Measurements from ENCODE around the gene LDB2. TPM values are rescaled to one million over a fixed set of nuclear protein-coding genes. Genes with fewer than 3 reads are reported as not detected.

The LDB2 gene
- total RNA-seq, 1 experiment from 2014 or later: 8.0 TPM

- H3K4me1 ChIP-seq (replicated peaks): peaks cover 32% of the 10 kb centered on the region
- H3K9me3 ChIP-seq (replicated peaks): no peaks in the 10 kb centered on the region; the same call in 1 of the 2 replicates
- H3K36me3 ChIP-seq: no peaks in the 10 kb centered on the region
- no peak for DNase-seq (ENCODE audit: low read depth in 1 of 2, low spot score in 2 of 2)
- H3K27me3 ChIP-seq (replicated peaks): no peaks in the 10 kb centered on the region
- H3K4me3 ChIP-seq: no peak overlapping the region
- no peak overlapping the region for H3K27ac ChIP-seq
These were observed 1.9 kb upstream of the LDB2 start for GRCh38 chr4:16900325-16900724.

DNA sequence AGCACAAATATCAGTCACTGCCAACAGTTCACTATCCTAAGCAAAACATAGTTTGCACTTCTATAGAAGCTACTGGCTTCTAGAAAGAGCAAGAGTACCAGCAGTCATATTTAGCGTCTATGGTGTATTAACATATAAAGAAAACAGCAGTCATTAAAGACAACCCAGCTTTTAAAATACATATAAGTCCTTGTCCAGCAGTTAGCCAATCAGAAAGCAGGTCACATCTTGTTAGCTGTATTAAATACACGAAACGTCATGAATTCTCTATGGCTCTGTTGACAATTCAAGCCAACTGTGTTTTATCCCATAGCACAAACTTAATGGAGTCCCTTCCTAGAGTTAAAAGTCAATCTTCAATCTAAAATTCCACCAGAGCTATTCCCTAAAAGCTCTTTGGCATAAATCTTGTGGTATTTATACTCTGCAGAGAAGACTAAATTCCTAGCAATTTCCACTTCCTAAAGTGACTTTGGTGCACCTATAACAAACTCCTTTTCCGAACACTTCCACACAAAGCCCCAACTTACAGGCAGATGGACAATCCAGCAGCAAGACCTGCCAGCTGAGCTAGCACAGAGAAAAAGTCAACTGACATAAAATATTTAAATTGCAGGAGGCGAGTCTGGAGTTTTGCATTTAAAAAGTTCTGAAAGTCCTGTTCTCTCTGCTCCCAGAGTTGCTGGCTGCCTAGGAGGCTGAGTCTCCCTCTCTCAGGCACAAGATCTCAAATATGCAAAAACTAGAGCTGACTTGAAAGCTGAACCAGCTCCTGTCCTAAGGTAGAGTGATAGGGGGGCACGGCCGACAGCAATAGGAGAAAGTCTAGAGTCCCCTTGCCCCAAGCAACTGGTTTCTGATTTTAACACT lies 1.3 kb downstream of the LDB2 start:
- peak in 1 of 2 experiments; percentile 54 for DNase-seq (ENCODE audit: low read depth in 1 of 2, low spot score in 2 of 2)
- H3K27ac ChIP-seq: peak overlapping the region; percentile 20
- H3K36me3 ChIP-seq: no peaks in the 10 kb centered on the region
- no peaks in the 10 kb centered on the region for H3K9me3 ChIP-seq (replicated peaks)
- H3K27me3 ChIP-seq (replicated peaks): no peaks in the 10 kb centered on the region
- peaks cover 48% of the 10 kb centered on the region for H3K4me1 ChIP-seq (replicated peaks)
- H3K4me3 ChIP-seq: peak overlapping the region; percentile 27

DNA sequence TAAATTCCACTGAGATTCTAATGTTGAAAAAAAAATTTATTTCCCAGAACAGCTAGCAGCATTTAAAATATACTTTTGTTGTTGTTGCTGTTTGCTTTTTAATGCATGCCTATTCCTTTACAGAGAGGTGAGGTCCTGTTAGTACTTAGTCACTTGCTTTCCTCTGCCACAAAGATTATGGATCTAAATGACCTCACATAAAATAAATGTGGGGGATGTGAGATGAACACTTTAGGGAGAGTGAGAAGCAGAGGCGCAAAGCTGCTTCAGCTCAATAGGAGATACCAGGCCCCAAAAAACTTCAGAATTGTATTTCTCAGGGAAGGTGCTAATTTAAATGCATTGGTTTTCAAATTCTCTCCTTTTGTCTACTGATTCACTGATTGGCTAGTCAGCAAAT lies 4.0 kb downstream of the LDB2 start:
- Histone ChIP-seq H3K4me3 (no peak overlapping the region), H3K4me1 (replicated peaks) (peaks cover 45% of the 10 kb centered on the region), H3K36me3 (no peaks in the 10 kb centered on the region), H3K27me3 (replicated peaks) (no peaks in the 10 kb centered on the region), H3K27ac (peak overlapping the region; percentile 58; the same call in 1 of the 2 replicates), H3K9me3 (replicated peaks) (no peaks in the 10 kb centered on the region)
- DNase-seq (ENCODE audit: low read depth in 1 of 2, low spot score in 2 of 2): peak in 1 of 2 experiments; percentile 49

DNA sequence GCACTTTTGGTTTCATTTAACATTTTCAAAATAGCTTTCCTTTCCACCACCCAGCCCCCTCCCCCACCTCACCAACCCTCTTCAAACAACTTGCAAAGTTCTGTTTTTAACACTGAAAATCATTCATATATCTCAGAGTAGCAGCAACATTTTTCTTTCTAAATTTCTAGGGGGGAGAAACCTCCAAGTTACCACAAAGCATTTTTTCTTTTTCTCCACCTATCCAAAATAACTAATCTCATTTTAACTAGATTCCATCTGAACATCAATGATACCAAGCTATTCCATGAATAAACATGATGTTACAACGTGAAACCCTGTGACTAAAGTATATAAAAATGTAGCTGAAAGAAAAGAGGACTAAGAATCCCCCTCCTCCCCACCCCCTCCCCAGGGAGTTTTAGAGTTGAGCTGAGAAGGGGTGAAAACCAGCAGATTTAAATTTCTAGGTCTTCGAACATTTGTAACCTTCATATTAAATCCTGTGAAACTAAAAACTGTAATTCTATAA lies 5.2 kb downstream of the LDB2 start:
- Histone ChIP-seq H3K36me3 (no peaks in the 10 kb centered on the region), H3K4me3 (no peak overlapping the region), H3K9me3 (replicated peaks) (no peaks in the 10 kb centered on the region), H3K27me3 (replicated peaks) (no peaks in the 10 kb centered on the region), H3K27ac (peak overlapping the region; percentile 58), H3K4me1 (replicated peaks) (peaks cover 36% of the 10 kb centered on the region)
- DNase-seq (ENCODE audit: low read depth in 1 of 2, low spot score in 2 of 2): peak in 1 of 2 experiments; percentile 59

- H3K36me3 ChIP-seq: no peaks in the 10 kb centered on the region
- H3K4me1 ChIP-seq (replicated peaks): peaks cover 18% of the 10 kb centered on the region
- no peaks in the 10 kb centered on the region for H3K9me3 ChIP-seq (replicated peaks)
- H3K4me3 ChIP-seq: no peak overlapping the region
- H3K27me3 ChIP-seq (replicated peaks): no peaks in the 10 kb centered on the region
- DNase-seq (ENCODE audit: low read depth in 1 of 2, low spot score in 2 of 2): no peak
- no peak overlapping the region for H3K27ac ChIP-seq
These were observed 7.8 kb downstream of the LDB2 start for GRCh38 chr4:16890651-16891050.

GRCh38 chr4:16889945-16890344 lies 8.5 kb downstream of the LDB2 start:
- H3K4me1 ChIP-seq (replicated peaks): peaks cover 15% of the 10 kb centered on the region
- no peaks in the 10 kb centered on the region for H3K9me3 ChIP-seq (replicated peaks)
- H3K27ac ChIP-seq: no peak overlapping the region
- H3K27me3 ChIP-seq (replicated peaks): no peaks in the 10 kb centered on the region
- DNase-seq (ENCODE audit: low read depth in 1 of 2, low spot score in 2 of 2): no peak
- H3K36me3 ChIP-seq: no peaks in the 10 kb centered on the region
- no peak overlapping the region for H3K4me3 ChIP-seq

DNA sequence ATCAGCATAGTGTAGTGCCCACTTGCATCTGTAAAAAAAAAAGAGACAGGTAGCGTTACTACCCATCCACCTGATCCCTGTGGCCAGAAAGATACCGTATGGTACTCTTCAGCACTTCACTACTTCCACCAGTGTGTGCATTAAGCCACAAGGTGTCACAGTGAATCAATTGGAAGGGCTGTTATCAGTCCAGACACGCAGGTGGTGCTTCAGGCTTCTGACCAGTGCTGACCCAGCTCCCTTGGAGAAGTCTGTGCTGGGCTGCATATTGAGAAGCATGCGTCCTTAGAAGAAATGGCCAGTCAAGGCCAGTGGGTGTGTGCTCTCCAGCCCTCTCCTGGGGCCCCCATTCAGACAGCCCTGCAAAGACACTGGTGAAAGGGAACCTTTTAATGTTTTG lies 10.6 kb downstream of the LDB2 start:
- H3K27me3 ChIP-seq (replicated peaks): no peaks in the 10 kb centered on the region
- no peak for DNase-seq (ENCODE audit: low read depth in 1 of 2, low spot score in 2 of 2)
- peaks cover under 1% of the 10 kb centered on the region; the same call in 1 of the 2 replicates for H3K4me1 ChIP-seq (replicated peaks)
- H3K27ac ChIP-seq: no peak overlapping the region
- no peaks in the 10 kb centered on the region for H3K36me3 ChIP-seq
- no peak overlapping the region for H3K4me3 ChIP-seq
- H3K9me3 ChIP-seq (replicated peaks): no peaks in the 10 kb centered on the region

GRCh38 chr4:16884673-16885460 lies 13.6 kb downstream of the LDB2 start:
- H3K9me3 ChIP-seq (replicated peaks): no peaks in the 10 kb centered on the region; the same call in 1 of the 2 replicates
- H3K4me1 ChIP-seq (replicated peaks): no peaks in the 10 kb centered on the region
- H3K36me3 ChIP-seq: no peaks in the 10 kb centered on the region
- H3K4me3 ChIP-seq: no peak overlapping the region
- no peaks in the 10 kb centered on the region for H3K27me3 ChIP-seq (replicated peaks)
- no peak overlapping the region for H3K27ac ChIP-seq
- no peak for DNase-seq (ENCODE audit: low read depth in 1 of 2, low spot score in 2 of 2)

DNA sequence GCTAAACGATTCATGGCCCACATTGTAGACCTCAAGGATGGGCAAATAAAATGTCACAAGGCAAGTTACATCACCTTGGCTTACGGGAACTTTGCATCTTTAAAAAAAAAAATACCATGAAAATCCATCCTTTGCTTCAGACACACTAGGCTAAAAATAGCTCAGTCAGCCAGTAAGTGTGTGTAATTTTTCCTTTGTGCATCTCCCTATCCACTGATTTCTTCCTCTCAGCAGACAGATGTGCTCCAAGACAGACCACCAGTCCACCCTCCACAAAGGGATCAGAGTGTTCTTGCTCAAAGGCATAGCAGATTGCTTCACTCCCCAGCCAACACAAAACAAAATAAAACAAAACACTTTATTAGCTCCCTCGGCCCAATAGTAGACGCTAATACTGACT lies 14.6 kb downstream of the LDB2 start:
- no peaks in the 10 kb centered on the region for H3K27me3 ChIP-seq (replicated peaks)
- H3K27ac ChIP-seq: no peak overlapping the region
- DNase-seq (ENCODE audit: low read depth in 1 of 2, low spot score in 2 of 2): no peak
- H3K4me3 ChIP-seq: no peak overlapping the region
- H3K9me3 ChIP-seq (replicated peaks): no peaks in the 10 kb centered on the region; the same call in 1 of the 2 replicates
- H3K36me3 ChIP-seq: no peaks in the 10 kb centered on the region
- H3K4me1 ChIP-seq (replicated peaks): no peaks in the 10 kb centered on the region

- Histone ChIP-seq H3K4me1 (replicated peaks) (no peaks in the 10 kb centered on the region), H3K27me3 (replicated peaks) (no peaks in the 10 kb centered on the region), H3K9me3 (replicated peaks) (no peaks in the 10 kb centered on the region; the same call in 1 of the 2 replicates), H3K27ac (no peak overlapping the region), H3K36me3 (no peaks in the 10 kb centered on the region), H3K4me3 (no peak overlapping the region)
- no peak for DNase-seq (ENCODE audit: low read depth in 1 of 2, low spot score in 2 of 2)
These were observed 17.1 kb downstream of the LDB2 start for GRCh38 chr4:16881151-16881884.

- Histone ChIP-seq H3K27ac (peak overlapping the region; percentile 75), H3K4me1 (replicated peaks) (peaks cover 12% of the 10 kb centered on the region), H3K9me3 (replicated peaks) (no peaks in the 10 kb centered on the region), H3K36me3 (0 out of 2 replicates have a peak, but pooled peaks cover 3% of the 10 kb centered on the region), H3K4me3 (no peak overlapping the region), H3K27me3 (replicated peaks) (no peaks in the 10 kb centered on the region)
- peak; percentile 62 to 78 for DNase-seq (ENCODE audit: low read depth in 1 of 2, low spot score in 2 of 2)
These were observed 23.0 kb downstream of the LDB2 start for GRCh38 chr4:16875487-16875886.

- DNase-seq (ENCODE audit: low read depth in 1 of 2, low spot score in 2 of 2): no peak
- H3K36me3 ChIP-seq: 0 out of 2 replicates have a peak, but pooled peaks cover 3% of the 10 kb centered on the region
- no peaks in the 10 kb centered on the region; the same call in 1 of the 2 replicates for H3K4me1 ChIP-seq (replicated peaks)
- no peak overlapping the region for H3K27ac ChIP-seq
- H3K27me3 ChIP-seq (replicated peaks): no peaks in the 10 kb centered on the region
- H3K4me3 ChIP-seq: no peak overlapping the region
- H3K9me3 ChIP-seq (replicated peaks): no peaks in the 10 kb centered on the region
These were observed 28.7 kb downstream of the LDB2 start for GRCh38 chr4:16869594-16870245.

DNA sequence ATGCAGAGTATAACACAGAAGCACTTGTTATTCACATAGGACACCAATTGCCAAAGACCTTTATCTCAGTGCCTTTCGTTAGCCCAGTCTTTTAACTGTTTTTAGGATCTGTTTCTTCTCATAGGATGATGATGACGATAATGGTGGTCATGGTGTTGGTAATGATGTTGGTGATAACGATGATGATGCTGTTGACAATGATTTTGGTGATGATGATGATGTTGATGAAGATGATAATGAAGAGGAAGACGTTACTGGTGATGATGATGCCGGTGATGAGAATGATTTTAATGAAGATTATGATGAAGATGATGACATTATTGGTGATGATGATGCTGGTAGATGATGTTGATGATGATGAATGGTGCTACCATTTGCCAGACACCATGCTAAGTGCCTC lies 29.8 kb downstream of the LDB2 start:
- Histone ChIP-seq H3K9me3 (replicated peaks) (no peaks in the 10 kb centered on the region), H3K4me1 (replicated peaks) (peaks cover 10% of the 10 kb centered on the region), H3K27ac (no peak overlapping the region), H3K27me3 (replicated peaks) (no peaks in the 10 kb centered on the region), H3K36me3 (no peaks in the 10 kb centered on the region), H3K4me3 (no peak overlapping the region)
- no peak for DNase-seq (ENCODE audit: low read depth in 1 of 2, low spot score in 2 of 2)

All from SJSA1 (cell line).